ENCODE measurements around the gene SPARCL1.

GRCh38 chr4:87512400-87512799, 16.8 kb downstream of the SPARCL1 start:
- TF ChIP-seq CTCF (IDR thresholded peaks at IDR 0.05) (no peak), POLR2A (IDR thresholded peaks at IDR 0.05) (no peak)
